GM18520 (cell line): ENCODE data around the gene RNF17.

Experiments
- ATAC-seq: cut with Tn5 transposase; IDR thresholded peaks from one replicate; pipeline ENCODE4 v1.9.1; 2021; ENCODE audit not compliant: unreplicated experiment

RNF17 gene

DNA sequence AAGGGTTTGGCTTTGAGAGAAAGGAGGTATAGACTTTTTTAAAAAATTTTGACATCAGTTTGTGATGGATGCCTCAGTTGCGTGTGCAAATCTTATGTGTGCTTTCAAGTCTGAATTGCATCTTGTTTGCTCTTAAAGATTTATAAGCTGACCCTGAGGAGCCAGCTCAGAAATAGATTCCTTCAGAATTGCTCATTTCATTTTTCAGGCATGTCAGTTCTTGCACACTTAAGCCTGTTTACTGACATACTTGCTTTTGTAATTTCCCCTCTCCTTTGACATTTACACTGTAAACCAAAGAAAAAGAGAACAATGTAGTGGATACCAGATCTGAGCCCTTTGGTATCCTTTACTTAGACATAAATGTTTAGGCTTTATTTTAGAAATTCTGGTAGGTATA, 87.6 kb downstream of the RNF17 start:
- no peak for ATAC-seq

DNA sequence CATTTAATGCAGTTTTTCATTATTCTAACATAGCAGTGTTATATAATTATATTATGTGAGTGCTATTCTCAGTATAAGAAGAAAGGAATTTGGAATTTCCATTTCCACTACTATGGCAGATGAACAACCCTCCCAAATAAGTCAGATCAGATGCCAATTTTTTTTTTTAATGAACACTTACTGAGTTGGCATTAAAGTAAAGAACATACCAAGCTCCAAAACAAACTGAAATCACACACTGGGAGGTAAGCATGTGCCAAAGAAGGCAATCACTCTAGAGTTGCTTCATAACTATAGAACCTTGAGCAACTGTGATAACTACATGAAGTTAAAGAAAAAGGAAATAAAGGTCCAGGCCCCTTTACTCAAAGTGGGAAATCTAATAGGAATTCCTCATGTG, 90.3 kb downstream of the RNF17 start:
- no peak for ATAC-seq

DNA sequence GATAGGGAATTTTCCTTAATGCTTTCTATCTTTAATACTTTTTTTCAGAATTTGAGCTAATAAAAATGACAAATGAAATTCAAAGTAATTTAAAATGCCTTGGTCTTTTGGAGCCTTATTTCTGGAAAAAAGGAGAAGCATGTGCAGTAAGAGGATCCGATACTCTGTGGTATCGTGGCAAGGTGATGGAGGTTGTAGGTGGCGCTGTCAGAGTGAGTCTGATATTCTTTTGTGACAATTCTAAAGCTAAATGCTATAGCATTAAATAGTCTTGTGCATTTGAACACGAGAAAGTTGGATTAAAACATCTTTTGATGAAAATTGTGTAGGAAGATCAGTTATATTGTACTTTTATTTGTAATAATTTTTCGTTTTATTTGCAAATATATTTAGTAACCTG, 95.0 kb downstream of the RNF17 start:
- ATAC-seq, result no peak

DNA sequence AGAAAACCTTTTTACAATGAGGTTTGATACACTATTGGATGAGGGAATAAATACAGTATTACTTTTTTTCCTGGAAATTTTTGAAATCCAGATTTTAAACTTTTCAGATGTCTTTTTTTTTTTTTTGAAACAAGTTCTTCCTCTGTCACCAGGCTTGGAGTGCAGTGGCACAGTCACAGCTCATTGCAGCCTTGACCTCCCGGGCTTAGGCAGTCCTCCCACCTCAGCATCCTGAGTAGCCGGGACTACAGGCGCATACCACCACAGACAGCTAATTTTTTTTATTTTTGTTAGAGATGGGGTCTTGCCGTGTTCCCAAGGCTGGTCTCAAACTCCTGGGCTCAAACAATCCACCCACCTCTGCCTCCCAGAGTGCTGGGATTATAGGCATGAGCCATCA, 96.8 kb downstream of the RNF17 start:
- ATAC-seq, result no peak

DNA sequence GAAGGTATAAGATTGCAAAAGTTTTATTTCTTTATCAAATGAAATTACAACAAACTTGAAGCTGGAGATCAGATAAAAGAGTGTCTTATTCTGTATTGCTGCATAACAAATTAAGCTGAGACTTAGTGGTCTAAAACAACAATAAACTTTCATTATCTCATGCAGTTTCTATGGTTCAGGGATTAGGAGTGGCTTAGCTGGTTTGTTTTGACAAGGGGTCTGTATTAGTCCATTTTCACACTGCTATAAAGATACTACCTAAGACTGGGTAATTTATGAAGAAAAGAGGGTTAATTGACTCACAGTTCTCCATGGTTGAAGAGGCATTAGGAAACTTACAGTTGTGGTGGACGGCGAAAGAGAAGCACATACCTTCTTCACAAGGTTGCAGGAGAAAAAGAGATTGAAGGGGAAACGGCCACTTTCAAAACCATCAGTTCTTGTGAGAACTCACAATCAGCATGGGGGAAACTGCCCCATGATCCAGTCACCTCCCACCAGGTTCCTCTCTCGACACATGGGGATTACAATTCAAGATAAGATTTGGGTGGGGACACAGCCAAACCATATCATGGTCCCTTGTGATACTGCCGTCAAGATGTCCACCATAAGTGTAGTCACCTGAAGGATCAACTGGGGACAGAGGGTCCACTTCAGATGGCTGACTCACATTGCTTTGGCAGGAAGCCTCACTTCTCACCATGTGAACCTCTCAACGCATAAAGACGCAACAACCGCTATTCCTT, 97.8 kb downstream of the RNF17 start:
- ATAC-seq, result no peak

DNA sequence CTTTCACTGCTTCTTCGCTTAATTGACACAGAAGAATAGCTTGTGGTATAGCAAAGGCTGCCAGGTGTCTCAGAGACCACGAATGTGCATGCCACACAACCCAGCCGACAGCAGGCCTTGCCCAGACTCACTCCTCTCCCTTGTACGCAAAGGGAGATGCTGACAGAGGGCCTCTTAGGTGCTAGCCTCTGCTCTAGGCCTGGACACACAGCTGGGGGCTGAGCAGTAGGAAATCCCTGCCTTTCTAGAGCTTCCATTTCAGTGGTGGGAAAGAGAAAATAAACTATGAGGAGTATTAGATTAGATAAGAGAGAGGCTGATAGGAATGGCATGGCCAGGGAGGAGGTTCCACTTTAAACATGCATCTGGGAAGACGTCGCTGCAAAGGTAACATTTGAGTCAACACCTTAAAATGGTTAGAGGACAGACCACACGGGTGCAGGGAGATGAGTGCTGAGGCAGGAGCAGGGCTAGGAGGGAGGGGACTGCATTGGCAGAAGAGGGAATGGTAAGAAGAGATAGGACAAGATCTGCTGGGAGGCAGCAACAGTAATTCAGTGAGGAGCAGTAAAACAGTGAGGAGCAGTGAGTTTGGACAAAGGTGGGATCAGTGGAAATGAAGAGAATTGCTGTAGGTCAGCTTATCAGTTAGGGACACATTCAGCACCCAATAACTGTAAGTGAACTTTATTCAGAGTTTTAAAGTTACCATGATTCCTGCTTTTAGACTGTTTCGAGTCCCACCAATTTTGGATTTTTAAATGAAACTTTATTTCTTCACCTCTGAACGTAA, 100.0 kb downstream of the RNF17 start:
- no peak for ATAC-seq

DNA sequence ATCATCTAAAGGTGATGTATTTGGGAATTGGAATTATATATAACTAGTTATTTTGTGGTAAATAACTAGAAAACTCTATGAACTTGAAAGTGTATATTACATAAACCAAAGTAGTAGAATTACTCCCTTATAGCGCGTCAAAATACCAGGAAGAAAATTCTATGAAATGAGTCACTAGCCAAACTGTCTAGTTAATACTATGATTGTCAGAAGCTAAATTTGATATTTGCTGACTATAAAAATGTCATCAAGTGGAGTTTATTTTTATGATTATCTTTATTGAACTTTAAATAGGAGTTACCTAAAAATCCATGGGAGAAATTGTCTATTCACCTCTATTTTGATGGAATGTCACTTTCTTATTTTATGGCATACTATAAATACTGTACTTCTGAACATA, 100.6 kb downstream of the RNF17 start:
- ATAC-seq, result no peak

DNA sequence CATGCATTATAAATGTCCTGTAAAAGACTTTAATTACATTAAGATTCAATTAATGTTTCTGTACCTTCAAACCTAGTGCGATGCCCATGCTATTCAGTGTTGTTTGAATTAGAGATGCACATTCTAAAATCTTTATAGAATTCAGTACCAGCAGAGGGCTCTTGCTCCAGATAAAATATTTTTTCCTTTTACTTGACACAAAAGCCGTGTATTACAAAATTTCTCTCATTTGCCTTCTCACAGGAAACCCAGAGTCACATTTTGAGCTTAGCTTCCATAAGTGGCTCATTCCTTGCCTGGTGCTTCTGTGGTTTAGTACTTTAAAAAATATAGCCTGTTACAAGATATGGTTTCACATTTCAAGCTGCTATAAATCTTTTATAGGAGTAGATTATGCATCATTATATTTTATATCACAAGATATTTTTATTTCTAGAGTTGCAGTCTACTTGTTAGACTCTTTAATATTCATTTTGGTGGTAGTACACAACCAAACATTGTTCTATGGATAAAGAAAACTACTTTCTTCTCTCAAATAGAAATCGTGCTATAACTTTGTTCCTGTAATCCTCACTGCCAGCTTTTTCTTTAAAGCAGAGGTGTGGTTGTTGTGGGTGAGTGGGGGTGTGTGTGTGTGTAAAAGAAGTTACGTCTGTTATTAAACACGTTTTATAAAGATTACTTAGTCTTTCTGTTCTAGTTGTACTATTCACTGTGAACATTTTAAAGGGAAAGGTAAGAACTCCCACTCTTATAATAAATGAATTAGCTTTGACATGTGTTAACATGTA, 101.4 kb downstream of the RNF17 start:
- ATAC-seq, result no peak

DNA sequence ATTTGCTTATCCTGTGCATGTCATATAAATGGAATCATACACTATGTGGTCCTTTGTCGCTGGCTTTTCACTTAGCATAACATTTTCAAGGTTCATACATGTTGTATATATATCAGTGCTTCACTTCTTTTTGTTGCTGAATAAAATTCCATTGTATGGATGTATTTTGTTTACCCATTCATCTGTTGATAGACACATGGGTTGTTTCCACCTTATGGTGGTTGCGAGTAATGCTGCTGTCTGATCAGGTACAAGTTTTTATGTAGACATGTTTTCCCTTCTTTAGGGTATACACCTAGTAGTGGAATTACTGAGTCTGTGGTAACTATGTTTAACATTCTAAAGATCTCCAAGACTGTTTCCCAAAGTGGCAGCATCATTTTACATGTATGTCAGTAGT, 102.5 kb downstream of the RNF17 start:
- no peak for ATAC-seq

DNA sequence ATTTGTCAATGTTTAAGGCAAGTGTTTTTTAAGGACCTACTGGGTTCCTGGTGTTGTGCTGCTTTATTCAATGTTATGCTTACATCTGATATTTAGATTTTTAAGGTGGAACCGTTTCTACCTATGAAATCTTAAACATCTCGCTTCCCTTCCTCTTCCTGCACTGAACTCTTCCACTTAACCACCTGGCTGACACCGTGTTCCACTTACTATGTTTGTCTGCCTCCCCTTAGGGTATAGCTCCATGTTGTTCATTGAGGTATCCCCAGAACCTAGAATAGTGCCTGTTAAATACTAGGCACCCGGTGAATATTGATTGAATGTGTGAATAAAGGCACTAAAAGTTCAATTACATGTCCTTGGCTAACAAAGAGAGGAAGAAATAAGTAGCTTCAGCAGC, 104.9 kb downstream of the RNF17 start:
- no peak for ATAC-seq

DNA sequence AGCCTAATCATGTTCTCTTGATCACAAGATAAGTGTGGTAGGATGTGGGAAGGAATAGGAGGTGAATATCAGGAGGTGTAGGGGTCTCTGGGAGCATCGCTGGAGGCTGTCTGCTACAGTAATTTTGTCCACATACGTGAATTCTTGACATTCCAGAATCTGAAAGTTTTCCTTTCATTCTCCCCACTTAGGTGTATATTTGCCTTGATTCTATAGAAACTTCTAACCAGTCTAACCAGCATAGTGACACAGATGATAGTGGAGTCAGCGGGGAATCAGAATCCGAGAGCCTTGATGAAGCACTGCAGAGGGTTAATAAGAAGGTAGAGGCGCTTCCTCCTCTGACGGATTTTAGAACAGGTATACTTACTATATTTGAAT, 106.4 kb downstream of the RNF17 start:
- no peak for ATAC-seq

DNA sequence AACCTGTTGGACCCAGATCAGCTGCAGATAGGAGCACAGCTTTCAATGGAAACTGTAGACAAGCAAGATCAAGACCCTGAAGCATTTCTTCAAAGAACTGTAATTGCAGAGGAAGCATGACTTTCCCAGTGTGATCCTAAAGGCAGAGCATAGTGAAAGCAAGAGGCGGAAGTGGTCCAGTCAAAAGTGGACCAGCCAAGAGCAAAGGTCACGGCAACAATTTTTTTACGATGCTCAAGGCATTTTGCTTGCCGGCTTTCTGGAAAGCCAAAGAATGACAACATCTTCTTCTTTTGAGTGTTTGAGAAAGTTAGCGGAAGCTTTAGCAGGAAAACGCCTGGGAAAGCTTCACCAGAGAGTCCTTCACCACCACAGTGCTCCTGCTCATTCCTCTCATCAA, 111.6 kb downstream of the RNF17 start:
- ATAC-seq, result no peak

DNA sequence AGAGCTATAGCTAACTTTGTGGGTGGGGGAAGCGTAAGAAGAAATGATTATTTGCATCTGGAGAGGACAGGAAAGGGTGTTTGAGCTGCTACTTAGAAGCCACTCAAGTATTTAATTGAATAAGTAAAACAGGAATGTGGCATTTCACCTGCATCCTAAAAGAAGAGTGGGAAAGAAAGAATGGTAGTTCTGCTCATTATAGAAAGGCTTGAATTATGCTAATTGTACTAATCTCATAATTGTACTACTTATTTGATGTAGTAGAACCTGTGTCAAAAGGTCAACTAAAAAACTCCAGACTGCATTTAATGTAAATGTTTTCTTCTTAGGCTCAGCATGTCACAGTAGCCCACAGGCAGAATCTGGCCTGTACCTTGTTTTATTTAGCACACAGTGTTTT, 113.6 kb downstream of the RNF17 start:
- no peak for ATAC-seq

DNA sequence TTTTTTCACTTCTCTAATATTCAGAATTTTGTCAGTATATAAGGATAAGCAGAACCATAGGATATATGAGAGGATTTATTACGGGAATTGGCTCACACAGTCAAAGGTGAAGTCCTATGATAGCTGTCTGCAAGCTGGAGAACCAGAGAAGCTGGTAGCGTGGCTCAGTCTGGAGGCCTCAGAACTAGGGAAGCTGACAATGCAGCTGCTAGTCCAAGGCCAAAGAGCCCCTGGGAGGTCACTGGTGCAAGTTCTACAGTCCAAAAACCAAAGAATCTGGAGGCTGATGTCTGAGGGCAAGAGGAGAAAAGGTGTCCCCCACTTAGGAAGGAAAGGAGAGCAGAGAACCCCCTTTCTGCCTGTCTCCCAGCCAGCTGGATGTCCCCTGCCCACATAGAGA, 114.4 kb downstream of the RNF17 start:
- no peak for ATAC-seq

DNA sequence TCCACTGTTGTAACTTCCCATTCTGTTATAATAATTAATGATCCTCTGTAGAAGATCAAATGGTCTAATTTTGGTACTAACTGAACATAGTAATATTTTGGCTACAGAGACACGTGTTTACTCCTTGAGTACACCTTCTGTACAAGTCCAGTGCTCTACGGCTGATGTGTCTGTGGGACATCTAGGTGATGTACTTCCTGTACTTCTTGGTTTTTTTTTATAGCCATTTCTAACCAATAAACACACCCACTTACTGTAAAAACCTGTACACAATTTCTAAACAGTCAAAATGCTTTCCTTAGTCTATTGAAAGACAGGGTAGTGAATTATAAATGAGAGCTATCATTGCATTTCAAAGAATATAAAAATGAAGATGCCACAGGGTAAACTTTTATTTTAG, 118.7 kb downstream of the RNF17 start:
- no peak for ATAC-seq

DNA sequence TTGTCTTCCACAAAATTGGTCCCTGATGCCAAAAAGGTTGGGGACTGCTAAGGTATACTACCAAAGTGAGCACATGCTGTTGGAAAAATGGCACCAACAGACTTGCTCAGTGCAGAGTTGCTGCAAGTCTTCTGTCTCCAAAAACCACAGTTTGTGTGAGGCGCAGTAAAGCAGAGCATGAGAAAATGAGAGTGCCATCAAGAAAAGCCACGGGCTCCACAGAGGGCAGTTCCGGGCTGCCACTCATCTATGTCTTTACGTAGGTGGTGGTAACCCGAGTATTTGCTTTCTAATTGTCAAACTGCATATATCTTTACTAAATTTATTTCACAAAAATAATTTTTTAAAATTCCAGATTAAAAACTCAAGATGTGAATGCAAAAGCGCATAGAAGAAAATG, 123.8 kb downstream of the RNF17 start:
- ATAC-seq, result peak; percentile 40

DNA sequence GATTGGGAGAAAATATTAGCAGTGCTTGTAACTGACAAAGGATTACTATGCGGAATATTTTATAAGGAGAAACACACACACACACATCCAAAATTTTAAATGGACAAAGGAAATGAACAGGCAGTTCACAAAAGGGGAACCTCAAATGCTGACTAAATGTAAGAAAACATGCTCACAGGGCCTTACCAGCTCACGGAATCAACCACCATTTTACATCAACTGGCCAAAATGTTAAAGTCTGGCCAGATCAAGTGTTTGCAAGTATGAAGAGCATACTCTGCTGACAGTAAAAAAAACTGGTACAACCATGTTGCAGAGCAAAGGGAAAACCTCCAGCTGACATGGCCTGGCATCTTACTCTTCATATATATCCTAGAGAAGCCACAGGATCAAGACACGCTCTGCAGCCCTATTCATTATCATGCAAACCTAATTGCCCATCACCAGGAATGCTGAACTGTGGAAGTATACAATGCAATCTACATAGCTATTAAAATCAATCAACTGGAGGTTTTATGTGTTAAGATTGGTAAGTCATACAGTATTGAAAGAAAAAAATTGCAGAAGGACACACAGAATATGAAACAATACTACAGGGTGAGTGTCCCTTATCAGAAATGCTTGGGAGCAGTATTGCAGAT, 124.4 kb downstream of the RNF17 start:
- no peak for ATAC-seq

DNA sequence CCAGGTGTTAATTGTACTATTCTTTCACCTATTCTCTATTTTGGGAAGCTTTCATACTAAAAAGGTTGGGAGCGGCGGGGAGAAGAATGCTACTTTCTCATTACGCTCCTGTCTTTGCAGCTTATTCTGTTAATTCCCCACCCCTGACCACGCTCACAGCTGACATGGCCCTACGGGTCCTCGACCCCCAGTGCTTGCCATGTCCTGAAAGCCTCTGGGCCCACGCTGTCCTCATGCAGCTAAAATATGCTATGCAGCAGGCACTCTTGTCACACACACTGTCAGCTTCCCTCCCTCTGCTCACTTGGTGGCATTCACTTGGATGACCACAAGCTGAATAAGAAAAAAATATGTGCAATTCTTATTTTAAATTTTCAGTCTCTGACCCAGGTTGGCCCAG, 126.3 kb downstream of the RNF17 start:
- no peak for ATAC-seq

DNA sequence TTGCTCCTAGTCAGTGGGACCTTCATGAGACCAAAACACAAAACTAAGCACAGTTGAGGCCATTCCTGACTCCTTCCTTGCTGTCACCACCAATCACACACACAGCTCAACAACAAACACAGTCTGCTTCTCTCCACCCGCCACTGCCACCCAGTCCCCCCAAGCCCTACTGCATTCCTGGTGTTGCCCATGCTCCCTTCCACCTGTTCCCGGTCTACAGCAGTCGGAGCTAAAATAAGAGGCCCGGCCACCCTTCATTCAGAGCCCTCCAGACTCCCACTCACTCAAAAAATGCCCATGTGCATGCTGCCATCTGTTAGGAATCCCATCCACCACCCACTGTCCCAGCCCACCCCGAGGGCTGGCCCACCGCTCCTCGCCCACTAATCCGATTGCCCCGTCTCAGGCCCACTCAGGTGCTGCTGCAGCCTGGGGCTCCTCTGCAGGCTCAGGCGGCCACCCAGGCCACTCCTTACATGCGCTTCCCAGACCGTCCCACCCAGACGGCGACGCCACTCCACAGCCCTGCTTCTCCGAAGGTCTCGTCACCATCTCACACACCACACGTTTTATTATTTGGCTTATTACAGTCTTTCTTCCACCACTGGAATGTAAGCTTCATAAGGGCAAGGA, 127.6 kb downstream of the RNF17 start:
- no peak for ATAC-seq

DNA sequence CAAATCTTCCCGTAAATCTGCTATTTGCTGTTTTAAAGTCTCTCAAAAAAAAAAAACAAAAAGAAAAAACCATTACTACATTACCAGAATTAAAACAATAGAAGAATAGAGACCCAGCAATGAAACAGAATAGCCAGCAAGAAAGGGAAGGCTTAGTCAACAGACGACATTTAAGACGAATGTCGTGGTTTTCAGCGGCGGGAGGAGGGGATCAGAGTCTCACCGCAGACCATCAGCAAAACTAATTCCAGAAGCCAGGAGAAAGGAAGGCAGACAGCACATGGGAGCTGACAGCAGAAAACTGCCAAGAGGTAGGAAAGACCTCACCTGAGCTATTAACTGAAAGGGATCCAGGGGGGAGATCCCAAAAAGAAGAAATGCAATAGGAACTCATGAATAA, 128.9 kb downstream of the RNF17 start:
- ATAC-seq, result no peak

DNA sequence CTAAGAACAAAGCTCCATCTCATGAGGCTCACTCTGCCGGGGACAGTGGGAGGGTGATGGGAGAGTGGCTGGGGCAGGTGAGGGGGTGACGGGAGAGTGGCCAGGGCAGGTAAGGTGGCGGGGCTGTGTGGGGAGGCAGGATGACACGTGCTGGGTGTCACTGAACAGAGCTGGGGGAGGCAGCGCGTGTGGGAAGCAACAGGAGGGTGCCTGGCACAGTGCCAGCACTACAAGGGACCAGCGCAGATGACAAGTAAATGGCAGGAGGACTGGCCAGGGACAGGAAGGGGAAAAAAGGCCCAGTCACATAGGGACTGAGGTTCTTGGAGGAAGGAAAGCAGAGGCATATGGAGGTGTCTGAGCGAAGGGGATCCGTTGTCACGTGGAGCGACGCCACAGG, 129.9 kb downstream of the RNF17 start:
- ATAC-seq, result no peak
